Fibroblast of skin of right biceps (primary cell): Measurements from ENCODE around the gene KLRG1.
A peak's percentile ranks its signal among the peaks of the same experiment; 100 is the strongest.

Experiments used
- DNase-seq: peaks from one replicate; pipeline ENCODE4 v3.0.0-alpha.2; 2013

The KLRG1 gene

DNA sequence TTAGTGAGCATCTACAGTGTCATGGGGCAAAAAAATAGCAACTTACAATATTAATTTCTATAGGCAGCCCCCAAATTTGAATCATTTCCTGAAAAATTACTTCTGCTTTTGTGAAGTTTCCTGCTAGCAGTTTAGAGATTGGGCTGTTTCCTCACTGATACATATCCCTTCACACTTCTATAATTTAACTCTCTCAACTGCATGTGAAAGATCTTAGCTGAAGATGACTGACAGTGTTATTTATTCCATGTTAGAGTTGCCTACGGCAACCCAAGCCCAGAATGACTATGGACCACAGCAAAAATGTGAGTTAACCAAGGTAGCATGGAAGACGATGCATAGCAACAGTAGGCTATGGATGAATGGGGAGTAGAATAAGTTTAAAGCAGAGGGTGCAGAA, at the start of gene KLRG1:
KLRG1 (plus strand) TSS at position 134 of the 400 bp plus-strand sequence; CDS start at position 224, 90 bp downstream.
- no peak for DNase-seq

DNA sequence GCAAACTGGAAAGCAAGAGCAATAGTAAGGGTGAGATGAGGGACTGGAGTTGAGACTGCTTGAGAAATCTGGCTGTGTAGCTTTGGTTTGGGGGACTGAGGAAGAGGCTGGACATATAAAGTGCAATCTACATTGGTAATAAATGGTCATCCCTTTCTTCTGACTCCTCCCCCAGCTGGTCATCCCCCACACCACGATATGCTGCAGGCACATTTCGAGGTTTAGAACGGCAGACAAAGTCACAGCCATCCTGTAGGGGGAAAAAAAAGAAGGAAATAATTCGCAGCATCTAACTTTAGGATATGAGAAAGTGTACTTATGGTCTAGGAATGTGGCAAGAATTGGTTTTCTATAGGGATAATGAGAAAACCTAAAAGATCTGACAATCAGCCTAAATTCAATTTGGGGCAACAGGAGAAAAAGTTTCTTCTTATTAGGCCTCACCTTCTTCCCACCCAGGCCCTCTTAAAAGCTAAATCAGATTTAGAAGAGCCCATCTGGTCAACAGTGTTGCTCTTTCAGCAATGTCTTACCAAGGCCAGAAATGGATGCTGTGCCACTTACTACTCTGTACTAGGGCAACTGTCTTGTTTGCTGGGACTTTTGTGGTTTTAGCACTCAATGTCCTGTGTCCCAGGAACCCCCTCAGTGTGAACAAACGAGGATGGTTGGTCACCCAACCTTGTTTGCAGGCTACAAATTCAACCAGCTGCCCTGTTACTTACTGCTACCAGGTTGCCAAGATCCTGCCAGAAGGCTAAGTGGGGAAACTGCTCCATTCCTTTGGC, 47.5 kb upstream of the KLRG1 start:
- DNase-seq: no peak

DNA sequence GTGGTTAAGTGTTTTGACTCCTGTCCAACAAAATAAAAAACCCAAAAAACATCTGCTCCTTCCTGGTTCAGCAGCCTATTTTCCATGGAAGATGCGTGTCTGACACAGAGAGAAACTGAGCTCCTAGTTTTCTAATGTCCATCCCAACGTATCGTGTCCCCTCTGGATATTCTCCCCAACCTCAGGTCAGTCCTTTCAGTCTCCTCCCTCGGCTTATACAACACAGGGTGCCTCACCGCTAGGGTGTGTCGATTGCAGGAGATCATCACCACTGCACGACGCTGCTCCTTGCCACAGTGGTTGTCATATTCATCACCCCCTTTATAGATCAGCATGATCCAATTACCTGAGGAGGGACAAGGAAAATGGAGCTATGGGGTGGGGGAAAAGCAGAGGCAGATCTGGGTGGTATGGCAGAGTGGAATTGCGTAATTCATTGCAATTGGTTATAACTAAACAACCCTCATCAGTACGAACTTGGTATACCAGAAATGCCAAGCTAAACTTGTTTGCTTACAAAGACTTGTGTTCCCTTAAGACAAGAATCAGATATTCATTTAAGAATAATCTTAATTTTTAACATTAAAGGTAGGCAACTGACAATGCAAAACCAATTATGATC, 45.7 kb upstream of the KLRG1 start:
- no peak for DNase-seq

DNA sequence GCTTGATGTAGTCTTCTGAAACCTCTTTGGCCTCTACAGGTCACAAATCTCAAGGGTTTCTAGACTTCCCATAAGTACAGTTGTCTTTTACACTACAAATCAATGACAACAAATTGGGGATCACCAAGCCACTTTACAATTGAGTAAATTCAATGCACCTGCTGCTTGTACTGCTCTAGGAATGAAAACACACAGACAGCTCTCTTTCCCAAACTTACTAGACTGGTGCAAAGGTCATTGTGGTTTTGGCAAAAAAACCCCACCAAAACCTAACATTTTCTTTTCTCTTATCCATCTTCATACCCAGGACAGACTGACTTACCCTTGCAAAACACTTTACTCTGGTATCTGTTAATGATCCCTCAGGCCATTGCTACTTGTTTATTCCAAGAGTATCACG, 42.6 kb upstream of the KLRG1 start:
- DNase-seq: no peak

DNA sequence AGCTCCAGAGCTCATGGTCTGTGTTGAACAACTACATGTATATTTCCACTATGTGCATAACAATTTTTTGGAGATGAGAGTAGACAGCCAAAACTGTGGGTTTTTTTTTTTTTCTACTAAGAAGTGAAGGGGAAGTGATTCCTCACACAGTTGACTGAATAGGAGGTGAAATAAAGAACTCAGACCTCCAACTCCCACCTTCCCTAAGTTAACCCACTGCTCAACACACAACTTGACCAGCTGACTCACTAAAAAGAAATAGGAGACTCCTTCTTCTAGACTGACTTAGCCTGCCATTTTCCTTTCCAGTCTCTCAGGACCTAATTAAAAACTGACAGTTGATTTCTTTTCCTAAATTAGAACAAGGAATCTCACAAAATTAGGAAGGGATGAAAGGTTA, 41.6 kb upstream of the KLRG1 start:
- no peak for DNase-seq

DNA sequence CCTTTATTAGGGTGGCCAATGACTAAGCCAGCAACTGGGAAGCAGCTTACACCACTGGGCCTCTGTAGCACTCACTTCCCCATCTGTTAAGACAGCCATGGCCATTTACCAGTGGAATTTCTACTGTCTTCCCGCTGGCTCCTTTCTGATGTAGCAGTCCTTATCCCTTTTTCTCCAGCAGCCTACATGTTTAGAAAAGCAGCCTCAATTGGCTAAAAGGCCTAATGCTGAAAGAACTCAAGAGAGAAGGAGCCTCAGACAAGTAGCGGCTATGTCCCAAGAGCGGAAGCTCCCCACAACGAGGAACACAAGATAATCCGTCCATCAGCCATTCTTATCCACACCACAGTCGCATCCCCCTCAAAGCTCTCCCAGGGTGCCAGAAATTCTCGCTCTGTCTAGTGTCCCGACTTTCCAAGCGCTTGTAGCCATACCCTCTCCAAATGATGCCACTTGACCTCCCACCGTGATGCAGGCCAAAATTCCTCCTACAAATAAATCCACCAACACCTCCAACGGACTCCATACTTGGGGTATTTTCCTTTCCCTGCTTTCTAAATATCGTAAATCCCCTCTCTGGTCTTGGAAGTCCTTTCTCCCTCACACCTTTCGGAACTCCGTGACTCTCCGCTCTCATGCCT, 40.5 kb upstream of the KLRG1 start:
- DNase-seq: peak; percentile 13

DNA sequence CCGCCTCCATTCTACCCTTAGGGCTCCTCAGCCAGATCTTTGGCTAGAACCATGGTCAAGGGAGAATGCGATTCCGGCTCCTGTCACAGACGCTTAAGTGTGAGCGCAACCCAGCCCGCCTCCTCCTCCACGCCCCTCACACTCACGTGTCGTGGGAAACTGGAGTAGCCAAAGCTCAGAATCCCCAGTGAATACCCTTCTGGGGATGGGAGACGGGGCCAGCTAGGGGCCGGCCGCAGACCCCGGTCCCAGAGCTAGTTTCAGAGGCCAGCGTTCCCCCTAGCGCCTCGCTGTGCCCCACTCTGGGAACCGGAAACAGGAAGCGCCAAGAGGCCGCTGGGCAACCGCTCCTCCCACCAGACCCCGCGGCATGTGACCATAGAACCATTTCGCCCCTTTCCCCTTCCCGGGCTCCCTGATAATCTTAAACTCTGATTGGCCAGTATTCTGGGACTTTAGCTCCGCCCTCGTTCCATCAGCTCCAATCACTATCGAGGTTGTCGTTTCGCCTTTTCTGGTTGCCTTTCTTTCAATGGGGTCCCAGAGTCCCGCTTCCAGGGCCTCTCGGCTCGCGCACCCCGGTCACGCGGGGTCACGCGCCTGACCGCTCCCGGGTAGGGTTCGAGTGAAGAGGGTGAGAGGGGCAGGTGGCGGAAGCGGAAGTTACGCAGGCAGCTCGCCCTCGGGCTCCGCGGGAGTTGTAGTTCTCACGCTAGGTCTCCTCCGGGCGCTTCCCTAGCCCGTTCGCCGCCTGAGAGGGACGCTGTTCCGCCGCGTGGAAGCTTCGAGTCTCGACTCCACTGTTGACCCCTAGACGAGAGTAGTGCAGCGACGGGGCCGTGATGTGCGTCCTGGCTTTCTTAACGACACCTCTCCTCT, 39.8 kb upstream of the KLRG1 start, which contains the start of gene M6PR:
M6PR (minus strand) TSS at position 304 of the 879 bp plus-strand sequence. CDS start 3,241 bp downstream, outside the sequence.
- peak; percentile 94 for DNase-seq

DNA sequence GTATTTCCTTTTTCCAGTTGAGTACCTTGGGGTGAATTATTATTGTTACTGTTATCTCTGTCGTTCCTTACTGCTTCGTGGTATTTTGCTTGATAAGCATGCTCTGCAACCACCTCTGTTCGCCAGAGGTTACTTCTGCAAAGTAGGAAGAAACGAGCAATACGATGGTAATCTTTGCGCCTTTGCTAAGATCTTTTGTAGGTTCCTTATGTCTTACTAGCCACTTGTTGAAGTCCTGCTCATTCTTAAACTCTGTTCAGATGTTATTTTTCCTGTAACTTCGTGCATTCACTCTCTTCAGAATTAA, 39.2 kb upstream of the KLRG1 start:
- no peak for DNase-seq

DNA sequence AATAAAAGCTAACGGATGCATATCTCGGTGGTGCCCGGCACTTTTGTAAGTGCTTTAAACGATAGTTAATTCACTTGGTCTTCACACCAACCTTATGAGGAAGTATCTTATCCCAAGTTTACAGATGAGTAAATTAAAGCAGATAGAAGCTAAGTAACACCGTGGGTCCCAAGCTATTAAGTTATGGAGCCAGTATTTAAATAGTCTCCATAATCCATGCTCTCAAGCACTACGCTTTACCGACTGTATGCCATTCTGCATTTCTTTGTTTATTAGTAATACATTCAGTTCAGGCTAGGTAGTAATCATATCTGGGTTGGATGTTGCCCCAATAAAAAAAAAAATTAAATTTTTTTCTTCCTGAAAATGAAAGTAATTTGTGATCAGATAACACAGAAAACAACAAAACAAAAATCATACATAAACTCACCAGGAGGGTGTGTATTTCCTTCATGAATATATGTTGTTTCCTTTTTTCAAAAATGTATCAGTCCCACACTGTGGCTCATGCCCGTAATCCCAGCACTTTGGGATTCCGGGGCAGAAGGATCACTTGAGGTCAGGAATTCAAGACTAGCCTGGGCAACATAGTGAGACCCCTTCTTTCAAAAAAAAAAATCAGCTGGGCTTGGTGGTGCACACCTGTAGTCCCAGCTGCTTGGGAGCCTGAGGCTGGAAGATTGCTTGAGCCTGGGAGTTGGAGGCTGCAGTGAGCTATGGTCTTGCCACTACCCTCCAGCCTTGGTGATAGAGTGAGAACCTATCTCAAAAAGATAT, 38.5 kb upstream of the KLRG1 start:
- no peak for DNase-seq

DNA sequence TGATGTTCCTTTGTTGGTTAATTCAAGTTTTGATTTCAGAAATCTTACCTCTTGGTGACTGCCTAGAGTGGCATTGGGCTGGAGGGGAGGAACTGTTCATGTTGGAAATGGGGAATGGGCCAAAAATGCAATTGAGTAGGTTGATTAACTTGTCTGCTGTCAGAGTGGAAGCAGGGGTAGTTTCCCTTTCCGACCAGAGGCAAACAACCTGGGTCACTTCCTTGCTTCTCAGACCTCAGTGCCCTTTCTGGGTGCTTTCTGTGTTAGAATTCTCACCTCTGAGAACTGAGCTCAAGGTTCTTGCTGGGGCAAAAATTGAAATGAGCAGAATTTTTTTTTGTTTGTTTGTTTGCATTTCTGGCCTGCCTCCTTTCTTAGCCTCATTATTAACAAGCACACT, 37.6 kb upstream of the KLRG1 start:
- no peak for DNase-seq

DNA sequence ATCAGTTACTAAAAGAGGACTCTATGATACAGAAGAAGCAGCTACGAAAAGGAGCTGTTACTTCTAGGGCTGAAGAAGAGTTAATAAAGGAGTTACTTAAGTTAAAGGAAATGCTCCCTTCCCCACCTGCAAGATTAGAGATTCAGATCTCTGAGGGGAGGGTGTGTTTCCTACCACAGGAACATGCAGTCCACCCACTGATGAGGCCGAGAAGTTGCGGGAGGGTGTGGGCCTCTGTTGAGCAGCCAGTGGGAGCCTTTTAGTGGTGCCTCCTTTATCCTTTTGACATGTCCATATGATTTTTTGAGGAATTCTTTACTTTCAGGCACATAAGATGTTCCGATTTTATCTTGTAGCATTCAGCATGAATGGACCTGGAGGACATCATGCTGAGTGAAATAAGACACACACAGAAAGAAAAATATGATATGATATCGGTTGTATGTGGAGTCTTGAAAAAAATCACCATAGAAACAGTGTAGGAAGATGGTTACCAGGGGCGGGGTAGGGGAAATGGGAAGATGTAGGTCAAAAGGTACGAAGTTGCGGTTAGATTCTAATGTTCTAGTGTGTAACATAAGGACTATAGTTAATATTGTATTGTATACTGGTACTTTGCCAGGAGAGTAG, 35.5 kb upstream of the KLRG1 start:
- DNase-seq: no peak

DNA sequence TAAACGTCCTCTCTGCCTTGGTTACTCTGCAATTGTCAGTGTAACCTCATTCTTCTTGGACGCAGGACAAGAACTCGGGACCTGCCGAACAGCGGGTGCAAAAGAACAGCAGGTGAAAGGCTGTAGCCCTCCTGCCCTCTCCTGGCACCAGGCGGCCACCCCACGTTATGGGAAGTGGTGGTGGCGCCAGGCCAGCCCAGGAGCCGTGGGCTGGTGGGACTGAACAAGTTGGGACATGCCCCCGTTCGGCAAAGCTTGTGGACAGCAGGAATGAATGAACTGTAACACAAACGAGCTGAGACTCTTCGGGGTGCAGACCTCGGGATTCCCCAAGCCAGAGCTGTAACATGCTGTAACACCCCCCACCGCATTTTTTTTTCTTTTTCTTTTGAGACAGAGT, 33.3 kb upstream of the KLRG1 start:
- DNase-seq: no peak

DNA sequence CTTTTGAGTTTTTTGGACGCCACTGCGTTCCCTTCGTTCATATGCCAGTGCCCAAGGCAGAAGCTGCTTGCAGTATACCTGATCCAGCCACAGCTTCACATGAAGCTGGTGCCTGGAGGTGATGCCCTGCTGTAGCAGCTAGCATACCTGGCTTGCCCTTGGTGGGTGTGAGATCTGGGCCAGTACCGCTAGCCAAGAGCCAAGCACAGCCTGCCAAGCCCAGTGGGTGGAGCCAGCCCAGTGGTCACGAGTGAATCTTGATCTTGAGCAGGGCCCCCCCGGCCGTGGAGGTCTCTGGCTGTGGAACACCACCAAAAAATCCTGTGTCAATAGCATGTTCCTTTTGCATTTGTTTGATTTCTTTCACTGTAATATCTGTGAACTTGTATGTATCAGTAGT, 32.6 kb upstream of the KLRG1 start:
- no peak for DNase-seq

DNA sequence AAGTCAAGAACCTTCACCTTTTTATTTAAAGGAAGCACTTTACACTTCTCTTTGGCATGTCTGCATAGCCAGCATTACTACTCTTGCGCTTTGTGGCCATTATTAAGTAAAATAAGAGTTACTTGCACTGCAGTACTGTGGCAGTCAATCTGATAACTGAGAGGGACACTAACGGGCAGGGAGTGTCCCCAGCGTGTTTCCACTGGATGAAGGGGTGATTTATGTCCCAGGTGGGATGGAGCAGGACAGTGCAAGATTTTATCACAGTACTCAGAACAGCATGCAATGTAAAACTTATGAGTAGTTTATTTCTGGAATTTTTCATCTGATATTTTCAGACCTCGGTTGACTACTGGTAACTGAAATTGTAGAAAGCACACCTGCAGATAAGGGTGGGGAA, 31.8 kb upstream of the KLRG1 start:
- no peak for DNase-seq

DNA sequence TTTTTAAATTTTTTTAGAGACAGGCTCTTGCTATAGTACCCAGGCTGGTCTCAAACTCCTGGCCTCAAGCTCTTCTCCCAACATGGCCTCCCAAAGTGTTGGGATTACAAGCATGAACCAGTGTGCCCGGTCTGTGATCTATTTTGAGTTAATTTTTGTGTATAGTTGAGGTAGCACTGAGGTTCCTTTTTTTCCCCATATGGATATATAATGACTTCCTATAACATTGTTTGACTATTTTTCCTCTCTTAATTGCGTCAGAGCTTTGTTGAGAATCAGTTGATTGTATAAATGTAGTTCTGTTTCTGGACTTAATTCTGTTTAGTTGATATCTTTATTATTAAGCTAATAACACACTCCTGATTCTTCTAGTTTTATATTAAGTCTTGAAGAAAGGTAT, 31.3 kb upstream of the KLRG1 start:
- no peak for DNase-seq

DNA sequence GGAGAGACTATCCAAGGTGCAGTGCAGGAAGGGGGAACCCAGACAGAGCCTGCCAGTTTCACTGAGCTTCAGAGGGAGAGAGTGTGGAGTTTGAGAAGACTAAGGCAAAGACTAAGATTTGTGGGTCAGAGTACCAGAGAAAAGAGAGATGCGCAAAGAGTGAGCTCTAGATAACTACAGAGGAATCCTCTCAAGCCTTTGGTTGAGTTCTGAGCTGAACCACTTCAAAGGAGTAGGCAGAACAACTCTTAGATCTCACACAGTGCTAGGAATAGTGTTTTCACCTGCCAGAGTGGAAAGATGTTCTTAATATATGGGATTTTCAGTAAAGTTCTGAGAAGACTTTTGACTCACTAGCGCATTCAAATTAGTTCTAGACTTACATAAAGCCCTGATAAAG, 29.2 kb upstream of the KLRG1 start:
- DNase-seq: no peak

DNA sequence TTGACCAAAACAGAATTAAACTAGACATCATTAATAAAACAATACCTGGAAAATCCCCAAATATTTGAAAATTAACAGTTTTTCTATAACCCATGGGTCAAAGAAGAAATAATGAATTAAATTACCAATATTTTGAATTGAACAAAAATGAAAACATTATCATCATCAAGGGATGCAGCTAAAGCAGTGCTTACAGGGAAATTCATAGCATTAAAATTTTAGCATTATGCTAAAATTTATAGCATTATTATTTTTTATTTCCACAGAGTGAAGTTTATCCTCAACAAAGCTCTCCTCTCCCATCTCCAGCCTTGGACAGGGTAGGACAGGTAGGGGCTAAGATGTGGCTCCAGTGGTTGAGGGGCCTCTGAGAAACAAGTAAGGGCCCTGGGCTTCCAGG, 20.6 kb upstream of the KLRG1 start:
- no peak for DNase-seq

DNA sequence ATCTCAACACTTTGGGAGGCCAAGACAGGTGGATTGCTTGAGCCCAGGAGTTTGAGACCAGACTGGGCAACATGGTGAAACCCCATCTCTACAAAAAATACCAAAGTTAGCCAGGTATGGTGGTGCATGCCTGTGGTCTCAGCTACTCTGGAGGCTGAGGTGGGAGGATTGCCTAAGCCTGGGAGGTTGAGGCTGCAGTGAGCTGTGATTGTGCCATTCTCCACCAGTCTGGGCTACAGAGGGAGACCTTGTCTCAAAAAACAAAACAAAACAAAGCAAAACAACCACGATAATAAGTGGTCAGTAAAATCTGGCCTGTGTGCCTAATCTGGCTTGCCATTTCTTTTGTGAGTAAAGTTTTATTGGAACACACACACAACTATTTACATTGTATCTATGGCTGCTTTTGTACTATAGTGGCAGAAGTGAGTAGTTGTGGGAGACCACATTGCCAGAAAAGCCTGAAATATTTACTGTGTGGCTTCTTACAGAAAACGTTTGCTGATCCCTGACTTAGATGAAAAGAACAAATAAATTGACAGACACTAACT, 19.4 kb upstream of the KLRG1 start:
- no peak for DNase-seq

DNA sequence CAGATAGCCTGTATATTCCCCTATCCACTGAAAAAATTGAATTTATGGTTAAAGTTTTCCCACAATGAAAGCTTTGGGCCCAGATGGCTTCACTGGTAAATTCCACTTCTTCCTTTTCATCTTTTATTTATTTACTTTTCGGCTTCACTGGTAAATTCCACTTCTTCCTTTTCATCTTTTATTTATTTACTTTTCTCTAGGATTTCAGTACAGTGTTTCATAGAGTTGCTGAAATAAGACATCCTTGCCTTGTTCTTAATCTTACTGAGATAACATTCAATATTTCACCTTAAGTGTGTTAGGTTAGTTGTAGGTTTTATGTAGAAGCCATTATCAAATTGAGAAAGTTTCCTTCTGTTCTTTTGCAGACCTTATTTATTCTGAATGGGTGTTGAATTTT, 18.9 kb upstream of the KLRG1 start:
- no peak for DNase-seq

DNA sequence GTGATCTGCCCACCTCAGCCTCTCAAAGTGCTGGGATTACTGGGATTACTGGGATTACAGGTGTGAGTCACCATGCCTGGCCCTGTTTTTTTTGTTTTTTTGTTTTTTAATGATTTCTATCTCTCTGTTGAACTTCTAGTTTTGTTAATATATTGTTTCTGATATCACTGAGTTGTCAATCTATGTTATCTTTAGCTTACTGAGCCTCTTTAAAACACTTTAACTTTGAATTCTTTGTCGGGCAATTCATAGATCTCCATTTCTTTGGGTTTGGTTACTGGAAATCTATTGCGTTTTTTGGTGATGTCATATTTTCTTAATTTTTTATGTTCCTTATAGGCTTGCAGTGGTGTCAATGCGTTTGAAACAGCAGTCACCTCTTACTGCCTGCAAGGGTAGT, 9.2 kb upstream of the KLRG1 start:
- no peak for DNase-seq

DNA sequence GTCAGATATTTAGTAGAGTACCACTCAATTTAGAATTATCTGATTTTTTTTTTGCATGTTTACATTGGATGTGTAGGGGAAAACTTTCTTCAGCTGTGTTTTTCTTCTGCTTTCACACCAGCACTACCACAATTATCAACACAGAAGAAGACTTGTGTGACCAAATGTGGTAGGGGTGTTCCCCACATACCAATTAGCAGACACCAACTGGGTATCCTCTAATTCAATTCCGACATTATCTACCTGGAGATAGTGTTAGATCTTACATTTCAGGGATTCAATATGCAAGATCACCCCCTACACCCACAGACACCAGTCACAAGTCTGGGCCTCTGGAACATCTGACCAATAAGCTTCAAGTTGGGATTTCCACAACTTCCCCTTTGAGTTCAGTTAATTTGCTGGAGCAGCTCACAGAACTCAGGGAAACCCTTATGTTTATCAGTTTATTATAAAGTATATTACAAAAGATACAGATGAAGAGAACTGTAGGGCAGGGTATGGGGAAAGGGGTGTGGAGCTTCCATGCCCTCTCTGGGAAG, 4.1 kb upstream of the KLRG1 start:
- no peak for DNase-seq
